ENCODE data around the gene RHBDD2.

GRCh38 chr7:75881436-75882095 lies 2.7 kb downstream of the RHBDD2 start:
- TF ChIP-seq EZH2 (IDR thresholded peaks at IDR 0.05; ENCODE audit: insufficient read depth, poor library complexity, severe bottlenecking) (no peak), EZH2phosphoT487 (IDR thresholded peaks at IDR 0.05; ENCODE audit: insufficient read depth, low read depth) (no peak)

Data from GM23248 (cell line).